ENCODE measurements around the gene FOXJ2.

FOXJ2 gene

GRCh38 chr12:7985802-7986418 lies 46.6 kb upstream of the FOXJ2 start:
- Histone ChIP-seq H3K9me3 (ENCODE audit: insufficient read depth, low read length, severe bottlenecking) (no peaks in the 10 kb centered on the region), H3K9ac (ENCODE audit: low read depth, low read length) (no peak overlapping the region), H2AFZ (ENCODE audit: low read depth, low read length) (no peak overlapping the region), H3K4me1 (ENCODE audit: insufficient read depth, low read length) (peaks cover 25% of the 10 kb centered on the region), H3K79me2 (ENCODE audit: insufficient read depth, low read length) (no peaks in the 10 kb centered on the region), H3K4me3 (ENCODE audit: low read depth in 1 of 2, low read length in 2 of 2) (no peak overlapping the region), H3K4me2 (ENCODE audit: insufficient read depth, low read length) (no peak overlapping the region), H3K36me3 (ENCODE audit: insufficient read depth, low read length) (no peaks in the 10 kb centered on the region), H4K20me1 (ENCODE audit: insufficient read depth, low read length) (no peaks in the 10 kb centered on the region), H3K27ac (ENCODE audit: low read length) (no peak overlapping the region), H3K27me3 (ENCODE audit: insufficient read depth, low read length, poor library complexity) (no peaks in the 10 kb centered on the region)
- DNase-seq (no peak), ATAC-seq (ENCODE audit: insufficient read depth, low read depth) (no peak)
- TF ChIP-seq EZH2 (IDR thresholded peaks at IDR 0.05; ENCODE audit: borderline replicate concordance, low read depth, low read length, severe bottlenecking) (no peak), CTCF (IDR thresholded peaks at IDR 0.05; ENCODE audit: borderline replicate concordance, extremely low read depth, low read length, poor library complexity, severe bottlenecking) (no peak)

- H3K9ac ChIP-seq (ENCODE audit: low read depth, low read length) = peak overlapping the region; percentile 53
- TF ChIP-seq CTCF (IDR thresholded peaks at IDR 0.05; ENCODE audit: borderline replicate concordance, extremely low read depth, low read length, poor library complexity, severe bottlenecking) (no peak), EZH2 (IDR thresholded peaks at IDR 0.05; ENCODE audit: borderline replicate concordance, low read depth, low read length, severe bottlenecking) (no peak)
- peak overlapping the region; percentile 64 for H3K4me2 ChIP-seq (ENCODE audit: insufficient read depth, low read length)
- H3K9me3 ChIP-seq (ENCODE audit: insufficient read depth, low read length, severe bottlenecking) = no peaks in the 10 kb centered on the region
- no peaks in the 10 kb centered on the region for H3K36me3 ChIP-seq (ENCODE audit: insufficient read depth, low read length)
- no peaks in the 10 kb centered on the region for H4K20me1 ChIP-seq (ENCODE audit: insufficient read depth, low read length)
- peak; percentile 74 for DNase-seq
- peak overlapping the region; percentile 86 for H2AFZ ChIP-seq (ENCODE audit: low read depth, low read length)
- ATAC-seq (ENCODE audit: insufficient read depth, low read depth) = peak; percentile 92
- H3K27me3 ChIP-seq (ENCODE audit: insufficient read depth, low read length, poor library complexity) = no peaks in the 10 kb centered on the region
- peak overlapping the region in 1 of 2 experiments; percentile 45; a peak in 2 of 4 replicates for H3K4me3 ChIP-seq (ENCODE audit: low read depth in 1 of 2, low read length in 2 of 2)
- peaks cover 29% of the 10 kb centered on the region for H3K4me1 ChIP-seq (ENCODE audit: insufficient read depth, low read length)
- peak overlapping the region; percentile 89 for H3K27ac ChIP-seq (ENCODE audit: low read length)
- H3K79me2 ChIP-seq (ENCODE audit: insufficient read depth, low read length) = no peaks in the 10 kb centered on the region
These were observed 42.6 kb upstream of the FOXJ2 start for GRCh38 chr12:7989827-7990491.

DNA sequence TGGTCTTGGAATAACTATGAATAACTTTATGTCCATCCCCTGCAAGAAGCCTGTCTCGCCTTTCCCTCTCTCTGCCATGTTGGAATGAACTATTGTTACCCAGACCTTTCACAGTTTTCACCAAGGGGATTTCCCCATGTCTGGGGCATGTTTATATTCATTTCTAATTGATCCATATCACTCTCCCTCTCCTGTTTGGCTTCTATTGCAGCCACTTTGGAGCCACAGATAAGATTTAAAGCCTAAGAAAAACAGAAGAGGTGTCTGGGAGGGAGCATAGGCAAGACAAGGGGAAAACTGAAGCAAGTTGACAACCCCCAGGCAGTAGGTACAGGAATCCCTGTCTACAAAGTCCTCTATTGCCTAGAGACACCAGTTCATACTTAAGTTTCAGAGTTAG lies 41.0 kb upstream of the FOXJ2 start:
- Histone ChIP-seq H3K4me2 (ENCODE audit: insufficient read depth, low read length) (no peak overlapping the region), H3K9ac (ENCODE audit: low read depth, low read length) (no peak overlapping the region), H3K4me1 (ENCODE audit: insufficient read depth, low read length) (peaks cover 37% of the 10 kb centered on the region), H3K79me2 (ENCODE audit: insufficient read depth, low read length) (no peaks in the 10 kb centered on the region), H3K36me3 (ENCODE audit: insufficient read depth, low read length) (no peaks in the 10 kb centered on the region), H2AFZ (ENCODE audit: low read depth, low read length) (no peak overlapping the region), H3K27ac (ENCODE audit: low read length) (no peak overlapping the region), H3K27me3 (ENCODE audit: insufficient read depth, low read length, poor library complexity) (no peaks in the 10 kb centered on the region), H3K4me3 (ENCODE audit: low read depth in 1 of 2, low read length in 2 of 2) (no peak overlapping the region), H4K20me1 (ENCODE audit: insufficient read depth, low read length) (no peaks in the 10 kb centered on the region), H3K9me3 (ENCODE audit: insufficient read depth, low read length, severe bottlenecking) (no peaks in the 10 kb centered on the region)
- TF ChIP-seq CTCF (IDR thresholded peaks at IDR 0.05; ENCODE audit: borderline replicate concordance, extremely low read depth, low read length, poor library complexity, severe bottlenecking) (no peak), EZH2 (IDR thresholded peaks at IDR 0.05; ENCODE audit: borderline replicate concordance, low read depth, low read length, severe bottlenecking) (no peak)
- ATAC-seq (ENCODE audit: insufficient read depth, low read depth) (no peak), DNase-seq (no peak)
